Activated CD8-positive, alpha-beta memory T cell treated with anti-CD3 and anti-CD28 coated beads, Interleukin-2, amount 50 U/mL, for 4 hours (primary cell): ENCODE data around the gene SNN.

ENCODE experiments used
- DNase-seq: peaks from one replicate; pipeline ENCODE4 v3.0.0-alpha.2; 2020

SNN gene

DNA sequence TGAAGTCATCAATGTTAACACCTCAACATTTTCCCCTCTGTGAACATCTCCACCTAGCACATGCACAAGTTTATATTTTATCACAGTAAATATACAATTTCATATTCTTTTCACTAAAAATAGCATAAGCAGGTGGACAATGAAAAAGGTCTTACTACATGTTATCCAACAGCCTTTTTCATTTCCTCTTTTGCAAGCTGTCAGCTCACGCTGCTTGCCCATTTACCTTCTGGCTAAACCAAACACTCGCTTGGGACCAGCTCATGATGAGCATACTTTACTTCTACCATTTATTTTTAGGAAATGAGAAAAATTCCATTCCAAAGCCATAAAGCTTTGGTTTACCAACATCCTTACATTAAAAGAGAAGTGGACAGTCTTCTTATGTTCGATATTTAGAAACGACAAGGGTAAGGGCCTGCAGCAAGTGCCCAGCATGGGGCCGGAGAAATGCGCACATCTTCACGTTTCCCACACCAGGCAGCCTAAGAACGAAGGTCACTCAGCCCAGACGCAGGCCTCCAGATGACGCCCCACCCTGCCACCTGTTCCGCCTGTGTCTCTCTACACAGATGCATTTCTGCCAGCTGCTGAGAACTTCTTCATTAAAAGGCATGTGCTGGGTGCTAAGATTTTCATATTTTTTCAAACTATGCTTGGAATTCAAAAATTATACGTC is 13.9 kb downstream of the SNN start:
- DNase-seq: no peak

DNA sequence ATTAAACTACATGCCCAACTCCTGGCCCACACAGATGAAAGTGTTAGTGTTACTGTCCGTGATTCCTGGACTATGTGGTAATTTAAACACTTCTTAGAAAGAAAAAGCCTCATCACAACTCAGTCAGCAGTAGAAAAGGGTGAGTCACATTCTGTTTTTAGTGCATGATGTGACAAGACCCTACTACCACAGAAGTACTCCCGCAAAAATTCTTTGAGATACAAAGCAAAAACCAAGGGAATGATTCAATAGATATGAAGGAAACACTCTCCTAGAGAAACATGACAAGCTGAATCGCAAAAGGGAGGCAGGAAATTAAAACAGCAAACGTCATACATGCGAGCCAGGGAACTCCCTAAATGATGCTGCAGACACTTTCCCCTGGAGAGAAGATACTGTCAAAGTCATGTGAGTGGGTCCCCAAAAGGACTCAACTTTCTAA is 14.4 kb downstream of the SNN start:
- no peak for DNase-seq

DNA sequence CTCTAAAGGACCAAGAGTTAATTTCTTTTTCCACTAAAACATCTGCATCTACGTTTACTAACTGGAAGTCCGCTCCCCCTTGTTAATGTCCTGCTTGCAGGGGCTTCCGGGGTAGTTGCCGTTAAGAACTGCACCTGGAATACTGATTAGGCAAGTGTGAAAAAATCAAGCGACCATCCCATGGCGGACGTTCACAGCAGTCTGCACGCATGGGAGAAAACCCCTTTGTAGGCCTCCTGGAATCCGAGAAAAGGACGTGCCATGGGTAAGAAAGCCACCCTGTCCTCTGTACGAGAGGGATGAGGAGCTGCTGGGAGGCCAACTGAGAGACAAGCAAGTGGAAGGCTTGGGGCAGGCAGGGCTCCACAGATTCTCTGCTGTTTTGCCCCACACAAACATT is 14.9 kb downstream of the SNN start:
- no peak for DNase-seq

DNA sequence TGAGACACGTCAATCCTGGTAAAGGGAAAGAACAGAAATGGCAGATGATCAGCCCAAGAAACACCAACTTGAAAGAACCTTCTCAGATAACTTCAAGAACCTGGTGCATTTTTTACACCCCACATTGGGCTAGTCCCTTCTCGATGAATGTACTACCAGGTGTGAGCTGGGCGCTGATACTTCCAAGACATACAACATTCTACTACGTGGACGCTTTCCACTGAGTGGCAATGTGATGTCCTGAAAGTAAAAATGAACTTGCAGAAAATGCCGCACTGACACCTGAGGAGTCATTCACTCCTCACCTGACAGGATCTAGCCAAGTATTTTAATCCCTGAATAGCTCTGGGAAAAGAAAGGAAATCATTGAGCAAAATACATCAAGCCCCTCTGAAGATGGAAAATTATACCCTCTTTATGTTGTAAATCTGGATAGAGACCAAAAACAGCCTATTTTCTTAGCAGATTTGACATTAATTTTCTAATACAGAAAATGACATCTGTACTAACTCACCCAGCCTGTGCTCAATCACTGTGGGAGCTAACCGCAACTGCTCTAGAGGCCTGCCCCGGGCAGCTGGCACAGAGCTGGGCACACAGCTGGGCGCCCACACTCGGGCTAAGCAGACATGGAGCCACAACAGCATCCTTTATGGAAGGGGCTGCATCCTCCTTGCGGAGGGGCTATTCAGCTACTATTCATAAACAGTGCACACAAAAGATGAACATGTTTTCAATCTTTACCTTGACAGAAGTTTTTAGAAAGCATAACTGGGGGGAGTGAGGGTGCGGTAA is 16.2 kb downstream of the SNN start:
- DNase-seq: no peak

DNA sequence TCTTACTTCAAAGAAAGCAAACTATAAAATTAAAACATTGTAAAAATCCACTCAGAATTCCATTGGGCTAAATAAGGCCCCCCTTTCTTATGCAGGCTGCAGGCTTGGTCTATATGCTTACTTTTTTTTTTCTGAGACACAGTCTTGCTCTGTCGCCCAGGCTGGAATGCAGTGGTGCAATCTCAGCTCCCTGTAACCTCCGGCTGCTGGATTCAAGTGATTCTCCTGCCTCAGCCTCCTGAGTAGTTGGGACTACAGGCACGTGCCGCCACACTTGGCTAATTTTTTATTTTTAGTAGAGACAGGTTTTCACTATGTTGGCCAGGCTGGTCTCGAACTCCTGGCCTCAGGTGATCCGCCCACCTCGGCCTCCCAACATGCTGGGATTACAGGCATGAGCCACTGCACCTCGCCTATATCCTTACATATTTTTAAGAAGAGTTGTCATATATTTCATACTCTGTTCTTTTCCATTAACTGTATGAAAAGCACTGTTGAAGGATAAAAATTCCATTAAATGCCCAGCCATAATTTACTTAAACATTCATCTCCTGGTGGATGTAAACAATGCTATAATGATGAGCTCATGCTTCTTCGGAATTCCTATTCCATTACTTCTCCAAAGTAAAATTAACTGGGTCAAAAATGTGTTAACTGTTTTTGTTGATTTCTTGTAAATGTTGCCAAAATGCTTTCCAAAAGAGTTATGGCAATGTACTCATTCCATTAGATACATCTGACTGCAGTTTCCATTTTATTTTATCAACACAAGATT is 17.8 kb downstream of the SNN start:
- DNase-seq: no peak

DNA sequence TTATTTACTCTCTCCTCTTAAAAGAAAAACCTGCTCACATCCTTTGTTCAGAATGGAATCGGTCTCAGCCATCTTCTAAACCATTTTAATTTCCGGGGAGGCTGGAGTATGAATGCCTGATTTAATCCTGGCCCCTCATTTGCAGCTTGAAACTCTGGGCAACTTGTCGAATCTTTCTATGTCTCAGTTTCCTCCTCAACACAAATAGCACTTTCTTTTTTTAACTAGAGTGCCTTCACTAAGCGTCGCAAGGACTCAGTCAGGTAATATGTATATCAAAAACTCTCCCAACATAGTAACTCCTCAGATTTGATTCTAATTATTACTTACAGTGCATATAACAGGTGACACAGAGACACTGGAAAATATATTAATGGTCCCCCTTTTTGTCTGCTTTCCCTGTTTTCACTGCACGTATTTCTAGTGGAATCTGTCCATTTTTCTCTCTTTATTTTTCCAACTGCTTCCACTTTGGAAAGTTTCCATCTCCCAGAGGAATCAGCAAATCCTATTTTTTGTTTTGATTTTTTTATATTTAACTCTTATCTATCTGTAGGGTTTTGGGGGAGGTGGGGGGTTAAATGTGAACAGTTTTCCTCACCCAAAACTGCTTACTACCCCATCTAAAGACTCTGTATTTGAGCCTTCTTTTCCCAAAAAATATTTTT is 18.6 kb downstream of the SNN start:
- DNase-seq: no peak

DNA sequence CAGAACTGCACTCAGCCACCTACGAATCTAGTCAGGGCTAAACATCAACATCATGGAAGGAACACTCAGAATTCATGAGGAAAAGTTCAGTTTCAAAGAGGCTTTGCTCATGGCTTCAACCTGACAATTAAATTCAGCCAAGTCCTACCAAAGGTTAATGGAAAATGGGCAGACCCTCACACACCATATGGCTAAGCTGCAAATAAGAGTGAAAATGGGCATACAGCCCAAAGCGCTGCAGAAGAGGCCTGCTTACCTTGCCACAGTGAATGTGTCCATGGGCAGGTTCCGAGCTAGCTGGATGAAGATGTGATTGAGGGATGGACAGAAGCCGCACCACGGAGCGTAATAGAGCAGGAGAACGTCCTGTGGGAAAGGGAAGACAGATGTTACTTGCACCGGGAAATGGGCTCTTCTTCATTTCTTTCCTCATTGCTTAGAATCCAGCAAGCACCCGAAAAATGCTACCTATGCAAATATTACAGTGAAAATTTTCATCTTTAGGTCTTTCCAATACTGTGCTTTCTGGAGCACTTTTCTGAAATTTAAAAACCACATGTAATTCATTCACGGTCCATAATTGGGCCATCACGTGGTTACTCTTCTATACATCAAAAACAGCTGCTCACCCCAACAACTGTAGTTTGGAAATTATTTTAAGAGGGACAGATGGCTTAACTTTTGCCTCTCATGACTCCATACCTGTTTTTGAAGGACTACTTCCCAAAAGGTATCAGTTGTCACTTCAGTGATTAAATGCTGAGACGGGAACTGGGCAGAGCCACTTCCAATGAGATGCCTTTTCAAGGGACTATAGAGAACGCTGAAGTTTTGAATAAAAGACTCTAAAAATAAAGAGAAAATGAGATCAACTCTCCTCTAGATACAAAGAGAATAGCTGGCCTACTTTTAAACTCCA is 19.6 kb downstream of the SNN start:
- no peak for DNase-seq

DNA sequence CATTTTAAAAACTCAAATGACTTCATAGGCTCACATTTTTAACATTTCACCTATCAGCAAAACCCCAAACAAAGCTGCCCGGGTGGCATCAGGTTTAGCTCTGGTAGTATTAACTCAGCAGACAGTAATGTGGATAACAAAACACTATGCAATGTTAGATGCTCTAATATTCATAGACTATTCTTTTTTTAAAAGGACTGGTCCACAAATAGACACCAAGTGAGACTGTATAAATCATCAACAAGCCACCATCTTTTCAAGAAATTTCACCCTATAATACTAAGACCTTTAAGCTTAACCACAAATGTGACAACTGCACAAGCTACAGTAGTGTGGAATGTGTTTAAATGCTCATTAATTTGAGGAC is 20.2 kb downstream of the SNN start:
- DNase-seq: no peak

DNA sequence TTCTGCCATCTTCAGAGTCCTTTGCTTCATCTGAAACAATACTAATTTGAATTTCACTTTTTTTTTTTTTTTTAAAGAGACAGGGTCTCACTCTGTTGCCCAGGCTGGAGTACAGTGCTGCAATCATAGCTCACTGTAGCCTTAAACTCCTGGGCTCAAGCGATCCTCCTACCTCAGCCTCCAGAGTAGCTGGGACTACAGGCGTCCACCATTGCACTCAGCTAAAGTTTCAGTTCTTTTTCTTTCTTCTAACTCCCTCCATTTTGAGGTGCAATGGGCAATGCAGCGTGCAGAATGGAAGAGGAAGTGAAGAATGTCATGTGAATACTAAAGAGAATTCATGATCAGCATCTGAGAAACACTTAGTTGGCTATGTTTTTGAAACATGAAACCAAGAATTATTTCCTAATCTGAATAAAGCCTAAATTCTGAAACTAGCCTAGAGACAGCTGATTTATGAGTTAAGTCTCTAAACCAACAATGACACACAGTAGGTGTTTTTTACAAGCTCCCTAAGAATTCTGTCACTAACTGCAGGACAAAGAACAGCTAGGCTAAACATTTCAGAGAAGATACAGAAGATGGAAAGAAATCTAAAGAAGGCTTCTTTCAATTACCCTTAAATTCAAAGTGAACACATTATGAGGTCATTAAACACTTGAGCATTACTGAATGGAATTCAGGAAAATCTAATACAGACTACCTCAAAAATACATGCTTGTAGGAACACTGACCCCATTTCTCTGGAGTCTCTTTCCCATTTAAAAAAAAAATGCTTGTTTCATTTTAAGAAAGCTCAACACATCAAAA is 21.0 kb downstream of the SNN start:
- no peak for DNase-seq

DNA sequence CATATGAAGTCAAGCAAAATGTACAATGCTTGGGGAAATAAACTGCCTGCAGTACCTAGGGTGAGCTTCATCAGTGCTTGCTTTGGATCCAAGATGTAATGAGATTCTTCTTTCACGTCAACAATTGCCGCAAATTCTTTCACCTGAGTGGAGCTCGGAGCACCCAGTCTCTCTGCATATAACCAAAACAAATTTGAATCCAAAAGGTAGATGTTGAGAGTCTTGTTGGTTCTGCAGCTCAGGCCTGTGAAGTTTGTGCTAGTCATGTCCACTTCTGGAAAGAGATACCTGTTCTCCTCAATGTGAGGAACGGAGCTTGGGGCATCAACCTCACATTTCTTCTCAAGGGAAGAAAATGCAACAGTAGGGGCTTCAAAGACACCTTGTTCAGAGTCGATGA is 23.0 kb downstream of the SNN start:
- no peak for DNase-seq

DNA sequence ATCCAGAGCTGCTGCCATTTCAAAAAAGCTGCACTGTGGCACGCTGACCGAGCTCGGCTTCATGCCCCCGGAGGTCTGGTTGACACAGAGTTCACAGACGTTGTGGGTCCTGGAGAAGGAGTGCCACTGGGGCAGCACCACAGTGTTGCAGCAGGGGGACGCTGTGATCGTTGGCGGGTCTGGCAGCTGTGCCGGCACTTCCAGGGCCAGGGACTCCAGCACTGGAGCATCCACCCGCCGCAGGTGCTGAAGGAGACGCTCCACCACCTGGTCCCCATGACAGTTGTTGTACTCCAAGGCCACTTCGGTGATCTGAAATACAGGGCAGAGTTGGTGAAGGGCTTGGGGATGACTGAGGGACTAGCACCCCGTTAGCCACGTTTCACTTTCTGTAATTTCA is 23.5 kb downstream of the SNN start:
- DNase-seq: no peak

DNA sequence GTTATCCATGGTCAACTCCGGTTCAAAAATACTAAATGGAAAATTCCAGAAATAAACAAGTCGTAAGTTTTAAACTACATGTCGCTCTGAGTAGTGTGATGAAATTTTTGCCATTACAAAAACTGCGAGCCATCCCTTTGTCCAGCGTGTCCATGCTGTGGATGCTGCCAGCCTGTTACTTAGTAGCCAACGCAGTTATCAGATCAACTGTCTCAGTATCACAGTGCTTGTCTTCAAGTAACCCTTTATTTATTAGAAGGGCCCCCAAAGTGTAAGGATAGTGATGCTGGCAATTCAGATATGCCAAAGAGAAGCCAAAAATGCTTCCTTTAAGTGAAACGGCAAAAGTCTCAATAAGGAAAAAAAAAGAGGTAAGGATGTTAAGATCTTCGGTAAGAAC is 23.9 kb downstream of the SNN start:
- no peak for DNase-seq

DNA sequence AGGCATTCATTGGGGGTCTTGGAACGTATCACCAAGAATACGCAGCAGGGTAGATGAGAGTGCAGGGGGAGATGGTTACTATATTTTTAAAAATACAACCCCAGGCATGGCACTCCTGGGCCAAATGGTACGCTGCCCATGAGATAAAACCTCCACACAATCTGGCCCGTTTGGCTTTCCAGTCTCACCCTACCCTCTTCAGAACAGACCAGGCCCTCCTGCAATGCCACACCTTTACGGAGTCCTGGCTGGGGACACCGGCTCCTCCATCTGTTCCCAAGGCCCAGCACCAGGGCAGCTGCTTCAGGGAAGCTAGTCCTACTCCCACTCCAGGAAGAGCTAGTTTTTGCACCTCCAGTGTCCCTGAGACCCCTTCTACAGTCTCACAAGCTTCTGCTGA is 24.4 kb downstream of the SNN start:
- no peak for DNase-seq

DNA sequence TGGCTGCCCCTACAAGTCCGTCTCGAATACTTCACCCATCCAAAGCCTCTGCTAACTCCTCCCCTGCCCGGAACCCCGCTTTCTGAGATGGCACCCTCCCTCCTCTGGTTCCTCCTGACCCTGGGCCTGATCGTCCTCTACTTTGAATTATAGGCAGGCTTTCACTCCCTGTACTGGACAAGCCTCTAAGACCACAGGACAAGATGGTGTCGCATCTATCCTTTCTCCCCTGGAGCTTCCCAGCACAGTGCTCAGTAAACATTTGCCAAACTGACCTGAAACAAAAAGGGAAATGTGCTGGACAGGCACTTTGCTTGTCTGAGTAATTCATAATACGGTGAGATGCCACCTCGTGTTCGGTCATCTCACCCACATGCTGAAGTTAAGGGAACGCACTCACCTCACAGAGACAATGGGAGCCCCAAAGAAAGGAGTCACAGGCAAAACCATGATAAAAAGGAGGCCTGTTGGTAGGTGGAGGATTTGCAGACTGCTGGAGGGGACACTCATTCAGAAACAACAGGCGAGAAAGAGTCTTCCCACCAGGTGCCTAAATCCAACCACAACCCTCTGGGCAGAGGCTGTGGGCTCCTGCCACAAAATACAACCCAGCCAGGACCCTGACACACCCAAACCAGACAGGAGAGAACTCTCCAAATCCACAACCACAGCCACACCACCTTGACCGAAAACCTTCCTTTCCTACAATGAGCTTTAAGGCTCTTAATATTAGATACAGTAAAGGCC is 28.2 kb downstream of the SNN start:
- DNase-seq: no peak

DNA sequence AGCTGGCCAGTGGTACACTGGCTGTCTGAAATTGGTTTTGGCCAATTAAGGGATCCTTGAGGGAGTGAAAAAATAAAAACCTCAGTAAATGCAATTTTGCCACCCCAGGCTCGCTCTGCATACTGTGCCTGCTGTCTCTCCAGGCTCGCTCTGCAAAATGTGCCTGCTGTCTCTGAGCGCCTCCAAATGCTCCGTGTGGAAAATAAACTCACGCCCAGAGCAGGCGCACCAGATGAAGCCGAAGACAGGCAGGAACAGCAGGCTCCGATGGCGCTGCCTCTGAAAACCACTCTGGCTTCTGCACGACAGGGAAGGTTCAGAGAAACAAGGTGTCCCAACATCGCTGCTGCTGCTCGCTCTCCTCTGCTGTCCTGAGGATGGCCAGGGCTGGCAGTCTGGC is 29.1 kb downstream of the SNN start:
- no peak for DNase-seq

DNA sequence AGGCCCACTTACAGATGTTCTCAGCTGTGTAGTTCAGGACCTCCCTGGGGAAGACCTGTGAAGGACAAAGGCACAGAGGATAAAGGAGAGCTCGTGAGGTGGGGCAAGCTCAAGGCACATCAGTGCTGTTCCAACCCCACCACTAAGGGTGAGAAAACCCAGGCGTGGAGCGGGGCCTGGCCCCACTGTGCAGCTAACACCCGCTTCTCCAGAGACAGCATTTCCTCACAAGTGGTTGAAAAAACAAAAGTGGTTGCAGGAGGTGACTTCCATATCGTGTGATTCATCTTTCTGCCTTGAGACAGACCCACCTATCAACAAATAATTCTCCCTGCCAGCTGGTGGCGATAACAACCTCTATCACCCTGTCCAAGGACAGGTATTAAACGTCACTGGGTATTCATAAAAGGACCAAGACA is 30.0 kb downstream of the SNN start:
- no peak for DNase-seq

DNA sequence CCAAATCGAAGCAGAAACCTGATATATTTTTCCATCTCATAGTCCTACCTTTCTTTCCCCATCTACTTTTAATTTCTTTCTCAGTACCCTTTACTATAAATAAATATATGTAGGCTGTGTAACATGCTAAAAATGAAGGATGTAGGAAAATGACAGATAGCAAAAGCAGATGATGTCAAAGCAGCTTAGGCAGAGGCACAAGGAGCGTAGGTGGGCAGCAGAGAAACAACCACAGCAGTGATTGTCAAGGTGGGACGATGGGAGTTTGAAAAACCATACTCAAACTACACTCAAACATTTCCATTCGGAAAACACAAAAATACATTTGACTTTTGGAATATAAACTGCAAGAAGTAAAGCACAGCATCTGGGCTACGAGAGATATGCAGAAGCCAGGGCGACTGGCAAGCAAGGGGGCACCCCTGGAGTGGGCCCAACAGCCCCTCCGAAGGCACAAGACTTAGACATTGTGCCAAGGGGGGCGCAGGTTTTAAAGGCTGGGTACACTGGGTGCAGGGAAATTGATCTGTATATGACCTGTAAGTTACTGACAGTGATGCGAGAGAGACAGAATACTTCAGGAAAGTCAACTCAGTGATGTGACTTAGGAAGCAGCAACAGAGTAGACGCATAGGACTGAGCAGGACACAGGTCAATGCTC is 31.1 kb downstream of the SNN start:
- DNase-seq: no peak

DNA sequence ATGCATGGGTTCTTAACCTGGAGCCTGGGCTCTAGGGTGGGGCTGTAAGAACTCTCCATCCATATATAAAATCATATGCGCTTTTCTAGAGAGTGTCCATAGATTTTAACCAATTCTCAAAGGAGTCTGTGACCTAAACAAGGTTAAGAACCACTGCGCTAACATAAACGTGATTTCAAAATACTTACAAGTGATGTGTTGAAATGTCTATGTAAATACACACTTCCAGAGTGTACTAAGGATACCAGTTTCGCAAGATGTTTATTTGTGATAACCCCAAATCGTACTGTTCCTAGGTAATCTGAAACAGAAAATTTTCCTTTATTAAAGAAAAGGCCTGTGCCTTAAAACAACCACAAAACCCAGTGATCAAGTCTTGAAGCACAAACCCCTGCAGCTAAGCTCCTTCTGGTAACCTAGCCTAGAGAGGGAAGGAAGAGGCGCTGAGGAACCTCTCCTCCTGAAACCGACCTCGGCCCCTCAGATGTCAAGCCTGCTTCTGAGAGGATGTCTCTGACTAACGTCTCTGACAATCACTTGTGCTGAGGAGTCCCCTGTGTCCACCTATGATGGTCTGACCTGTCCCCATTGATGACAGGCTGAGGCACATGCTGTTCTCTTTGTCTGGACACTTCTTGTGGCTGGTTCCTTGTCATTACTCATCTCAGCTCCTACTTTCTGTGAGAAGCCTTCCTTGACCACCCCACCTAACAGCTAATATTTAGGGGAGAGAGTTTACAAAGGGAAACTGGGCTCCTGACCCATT is 32.2 kb downstream of the SNN start:
- no peak for DNase-seq

DNA sequence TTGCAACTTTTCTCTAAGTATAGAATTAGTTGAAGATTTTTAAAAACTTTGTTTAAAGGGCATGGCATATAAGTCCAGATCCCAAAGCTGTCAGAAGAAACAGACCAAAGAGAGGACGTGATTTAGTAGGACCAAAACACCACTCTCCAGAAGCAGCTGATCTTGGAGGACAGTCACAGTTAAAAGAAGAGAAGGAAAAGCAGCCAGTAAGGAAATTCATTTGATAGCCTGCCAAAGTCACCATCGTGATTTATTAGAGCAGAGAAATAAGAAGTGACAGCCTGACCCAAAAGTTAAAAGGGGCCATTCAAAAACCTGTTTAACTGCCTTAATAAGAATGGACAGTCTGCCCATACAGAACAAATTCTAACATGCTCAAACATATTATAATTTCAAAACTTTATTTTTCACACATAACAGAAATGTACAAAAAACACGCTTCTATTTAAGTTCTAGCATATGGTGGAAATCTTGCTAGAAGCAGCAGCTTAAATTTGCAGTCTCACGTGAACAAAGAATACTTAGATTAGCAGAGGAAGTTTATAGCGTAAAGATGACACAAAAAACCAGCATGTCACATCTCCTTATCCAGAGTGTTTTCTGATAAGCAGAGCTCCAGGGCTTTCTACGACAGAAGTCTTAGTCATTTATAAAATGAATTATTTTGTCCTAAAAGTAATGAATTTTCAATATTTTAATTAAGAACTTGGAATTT is 37.2 kb downstream of the SNN start:
- no peak for DNase-seq
